ENCODE data around the gene UBL5.
"Not testable (repeated sequence)": the region's sequence is repeated elsewhere in the genome, so short reads cannot be mapped to it uniquely, and the experiment has no call there.

UBL5 gene

GRCh38 chr19:9808855-9809824, 18.6 kb upstream of the UBL5 start:
- in situ Hi-C loops (cut with HindIII; ENCODE audit: low pct_ligation_motif_present, low pct_unique_long_range_greater_than_20kb, low sequenced_read_pairs) = no loop called here
- no peak for DNase-seq

- DNase-seq = no peak
- in situ Hi-C loops (cut with HindIII; ENCODE audit: low pct_ligation_motif_present, low pct_unique_long_range_greater_than_20kb, low sequenced_read_pairs) = no loop called here
These were observed 16.6 kb upstream of the UBL5 start for GRCh38 chr19:9811139-9811538.

GRCh38 chr19:9818175-9818733, 9.5 kb upstream of the UBL5 start:
- DNase-seq = no peak
- in situ Hi-C loops (cut with HindIII; ENCODE audit: low pct_ligation_motif_present, low pct_unique_long_range_greater_than_20kb, low sequenced_read_pairs) = no loop called here

- DNase-seq = peak; percentile 98
- in situ Hi-C loops (cut with HindIII; ENCODE audit: low pct_ligation_motif_present, low pct_unique_long_range_greater_than_20kb, low sequenced_read_pairs) = no loop called here
These were observed 8.8 kb upstream of the UBL5 start, which contains the start of gene FBXL12 for GRCh38 chr19:9818734-9819595. Gene FBXL12, minus strand, starts transcription at chr19:9819079. Its CDS starts 266 bp downstream, at chr19:9818813.

- in situ Hi-C loops (cut with HindIII; ENCODE audit: low pct_ligation_motif_present, low pct_unique_long_range_greater_than_20kb, low sequenced_read_pairs) = no loop called here
- DNase-seq = no peak
These were observed 8.2 kb upstream of the UBL5 start for GRCh38 chr19:9819596-9819909.

GRCh38 chr19:9820034-9820433, 7.7 kb upstream of the UBL5 start:
- DNase-seq; in situ Hi-C loops (cut with HindIII; ENCODE audit: low pct_ligation_motif_present, low pct_unique_long_range_greater_than_20kb, low sequenced_read_pairs): not testable (repeated sequence)

GRCh38 chr19:9823816-9824215, 3.9 kb upstream of the UBL5 start:
- DNase-seq = no peak
- in situ Hi-C loops (cut with HindIII; ENCODE audit: low pct_ligation_motif_present, low pct_unique_long_range_greater_than_20kb, low sequenced_read_pairs) = no loop called here

GRCh38 chr19:9828551-9829063, 889 bp downstream of the UBL5 start:
- in situ Hi-C loops (cut with HindIII; ENCODE audit: low pct_ligation_motif_present, low pct_unique_long_range_greater_than_20kb, low sequenced_read_pairs) = no loop called here
- no peak for DNase-seq

- DNase-seq = no peak
- in situ Hi-C loops (cut with HindIII; ENCODE audit: low pct_ligation_motif_present, low pct_unique_long_range_greater_than_20kb, low sequenced_read_pairs) = no loop called here
These were observed 6.6 kb downstream of the UBL5 start for GRCh38 chr19:9834307-9834725.

- peak; percentile 96 for DNase-seq
- in situ Hi-C loops (cut with HindIII; ENCODE audit: low pct_ligation_motif_present, low pct_unique_long_range_greater_than_20kb, low sequenced_read_pairs) = no loop called here
These were observed 7.2 kb downstream of the UBL5 start, which contains the start of gene PIN1 for GRCh38 chr19:9834726-9835506. Gene PIN1, plus strand, starts transcription at chr19:9835318. Its CDS starts 27 bp downstream, at chr19:9835345.

GRCh38 chr19:9835507-9835949, 7.8 kb downstream of the UBL5 start:
- in situ Hi-C loops (cut with HindIII; ENCODE audit: low pct_ligation_motif_present, low pct_unique_long_range_greater_than_20kb, low sequenced_read_pairs) = no loop called here
- DNase-seq = no peak

GRCh38 chr19:9836021-9836420, 8.3 kb downstream of the UBL5 start:
- in situ Hi-C loops (cut with HindIII; ENCODE audit: low pct_ligation_motif_present, low pct_unique_long_range_greater_than_20kb, low sequenced_read_pairs) = no loop called here
- peak; percentile 34 for DNase-seq

GRCh38 chr19:9838324-9838723, 10.6 kb downstream of the UBL5 start:
- in situ Hi-C loops (cut with HindIII; ENCODE audit: low pct_ligation_motif_present, low pct_unique_long_range_greater_than_20kb, low sequenced_read_pairs) = no loop called here
- DNase-seq = no peak

GRCh38 chr19:9839415-9839814, 11.7 kb downstream of the UBL5 start:
- in situ Hi-C loops (cut with HindIII; ENCODE audit: low pct_ligation_motif_present, low pct_unique_long_range_greater_than_20kb, low sequenced_read_pairs) = no loop called here
- no peak for DNase-seq

- in situ Hi-C loops (cut with HindIII; ENCODE audit: low pct_ligation_motif_present, low pct_unique_long_range_greater_than_20kb, low sequenced_read_pairs) = no loop called here
- no peak for DNase-seq
These were observed 15.3 kb downstream of the UBL5 start for GRCh38 chr19:9842834-9843625.

GRCh38 chr19:9843626-9844273, 16.0 kb downstream of the UBL5 start:
- in situ Hi-C loops (cut with HindIII; ENCODE audit: low pct_ligation_motif_present, low pct_unique_long_range_greater_than_20kb, low sequenced_read_pairs); DNase-seq: not testable (repeated sequence)
